Measurements from ENCODE around the gene GPHA2. TPM values are rescaled to one million over a fixed set of nuclear protein-coding genes. Genes with fewer than 3 reads are reported as not detected.

GPHA2 gene
- polyA plus RNA-seq, 1 donor from 2014 or later: not detected

DNA sequence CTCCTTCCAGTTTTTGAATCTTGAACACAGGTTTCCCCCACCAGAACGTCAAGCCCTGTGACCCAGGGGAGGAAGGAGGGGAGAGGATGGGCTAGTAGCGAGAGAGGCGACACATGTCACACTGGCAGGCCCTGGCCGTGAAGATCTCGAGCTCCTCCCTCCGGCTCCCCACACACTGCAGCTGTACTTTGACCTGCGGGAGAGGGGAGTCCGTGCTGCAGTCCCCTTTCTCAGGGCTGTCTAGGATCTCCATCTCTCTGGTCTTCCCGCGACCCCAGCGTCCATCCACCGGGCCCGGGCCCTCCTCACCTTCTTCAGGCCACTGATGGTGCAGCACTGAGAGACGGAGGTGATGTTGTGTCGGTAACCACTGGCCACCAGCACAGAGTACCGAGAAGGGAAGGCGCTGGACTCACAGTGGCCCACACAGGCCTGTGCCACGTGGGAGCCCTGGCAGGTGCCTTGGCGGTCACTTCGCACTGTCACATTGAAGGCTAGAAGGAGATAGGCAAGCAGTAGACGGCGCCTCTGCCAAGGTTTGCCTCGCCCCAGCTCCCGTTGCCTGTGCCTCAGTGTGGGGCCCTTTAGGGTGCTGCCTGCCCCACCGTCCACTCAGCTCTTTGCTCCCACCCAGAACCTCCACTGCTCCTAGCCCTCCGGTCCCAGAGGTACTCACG lies 873 bp downstream of the GPHA2 start:
- no peaks in the 10 kb centered on the region for H3K9me2 ChIP-seq (ENCODE audit: insufficient read depth, low read length)
- no peaks in the 10 kb centered on the region for H3K27me3 ChIP-seq (ENCODE audit: insufficient read depth, low read depth, low read length)
- no peak overlapping the region for H3K27ac ChIP-seq (ENCODE audit: low read length)
- H4K20me1 ChIP-seq (ENCODE audit: insufficient read depth): no peaks in the 10 kb centered on the region
- no peaks in the 10 kb centered on the region for H3F3A ChIP-seq (ENCODE audit: insufficient read depth, low read length, poor library complexity, severe bottlenecking)
- no peak overlapping the region for H3K9ac ChIP-seq (ENCODE audit: low read length)
- H3K4me3 ChIP-seq (ENCODE audit: low read length): no peak overlapping the region
- H2AFZ ChIP-seq (ENCODE audit: low read depth, low read length): no peak overlapping the region
- no peaks in the 10 kb centered on the region for H3K9me3 ChIP-seq (ENCODE audit: low read length)
- peaks cover 3% of the 10 kb centered on the region for H3K36me3 ChIP-seq (ENCODE audit: insufficient read depth, low read length)
- H3K79me2 ChIP-seq (replicated peaks; ENCODE audit: insufficient read depth, low read length): no peaks in the 10 kb centered on the region
- TF ChIP-seq EZH2 (IDR thresholded peaks at IDR 0.05; ENCODE audit: borderline replicate concordance, insufficient read depth, low read length, poor library complexity, severe bottlenecking): no peak
- TF ChIP-seq, protein P1, sequence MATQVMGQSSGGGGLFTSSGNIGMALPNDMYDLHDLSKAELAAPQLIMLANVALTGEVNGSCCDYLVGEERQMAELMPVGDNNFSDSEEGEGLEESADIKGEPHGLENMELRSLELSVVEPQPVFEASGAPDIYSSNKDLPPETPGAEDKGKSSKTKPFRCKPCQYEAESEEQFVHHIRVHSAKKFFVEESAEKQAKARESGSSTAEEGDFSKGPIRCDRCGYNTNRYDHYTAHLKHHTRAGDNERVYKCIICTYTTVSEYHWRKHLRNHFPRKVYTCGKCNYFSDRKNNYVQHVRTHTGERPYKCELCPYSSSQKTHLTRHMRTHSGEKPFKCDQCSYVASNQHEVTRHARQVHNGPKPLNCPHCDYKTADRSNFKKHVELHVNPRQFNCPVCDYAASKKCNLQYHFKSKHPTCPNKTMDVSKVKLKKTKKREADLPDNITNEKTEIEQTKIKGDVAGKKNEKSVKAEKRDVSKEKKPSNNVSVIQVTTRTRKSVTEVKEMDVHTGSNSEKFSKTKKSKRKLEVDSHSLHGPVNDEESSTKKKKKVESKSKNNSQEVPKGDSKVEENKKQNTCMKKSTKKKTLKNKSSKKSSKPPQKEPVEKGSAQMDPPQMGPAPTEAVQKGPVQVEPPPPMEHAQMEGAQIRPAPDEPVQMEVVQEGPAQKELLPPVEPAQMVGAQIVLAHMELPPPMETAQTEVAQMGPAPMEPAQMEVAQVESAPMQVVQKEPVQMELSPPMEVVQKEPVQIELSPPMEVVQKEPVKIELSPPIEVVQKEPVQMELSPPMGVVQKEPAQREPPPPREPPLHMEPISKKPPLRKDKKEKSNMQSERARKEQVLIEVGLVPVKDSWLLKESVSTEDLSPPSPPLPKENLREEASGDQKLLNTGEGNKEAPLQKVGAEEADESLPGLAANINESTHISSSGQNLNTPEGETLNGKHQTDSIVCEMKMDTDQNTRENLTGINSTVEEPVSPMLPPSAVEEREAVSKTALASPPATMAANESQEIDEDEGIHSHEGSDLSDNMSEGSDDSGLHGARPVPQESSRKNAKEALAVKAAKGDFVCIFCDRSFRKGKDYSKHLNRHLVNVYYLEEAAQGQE (IDR thresholded peaks at IDR 0.05; ENCODE audit: borderline replicate concordance): no peak
- no peak for TF ChIP-seq MXI1 (conservative IDR thresholded peaks at IDR 0.05; ENCODE audit: poor library complexity, severe bottlenecking)
- TF ChIP-seq RAD21 (conservative IDR thresholded peaks at IDR 0.05): no peak
- no peak for TF ChIP-seq TAF1 (IDR thresholded peaks at IDR 0.05; ENCODE audit: low read depth)
- TF ChIP-seq SMC3 (conservative IDR thresholded peaks at IDR 0.05; ENCODE audit: poor library complexity): no peak
- TF ChIP-seq, protein P2, sequence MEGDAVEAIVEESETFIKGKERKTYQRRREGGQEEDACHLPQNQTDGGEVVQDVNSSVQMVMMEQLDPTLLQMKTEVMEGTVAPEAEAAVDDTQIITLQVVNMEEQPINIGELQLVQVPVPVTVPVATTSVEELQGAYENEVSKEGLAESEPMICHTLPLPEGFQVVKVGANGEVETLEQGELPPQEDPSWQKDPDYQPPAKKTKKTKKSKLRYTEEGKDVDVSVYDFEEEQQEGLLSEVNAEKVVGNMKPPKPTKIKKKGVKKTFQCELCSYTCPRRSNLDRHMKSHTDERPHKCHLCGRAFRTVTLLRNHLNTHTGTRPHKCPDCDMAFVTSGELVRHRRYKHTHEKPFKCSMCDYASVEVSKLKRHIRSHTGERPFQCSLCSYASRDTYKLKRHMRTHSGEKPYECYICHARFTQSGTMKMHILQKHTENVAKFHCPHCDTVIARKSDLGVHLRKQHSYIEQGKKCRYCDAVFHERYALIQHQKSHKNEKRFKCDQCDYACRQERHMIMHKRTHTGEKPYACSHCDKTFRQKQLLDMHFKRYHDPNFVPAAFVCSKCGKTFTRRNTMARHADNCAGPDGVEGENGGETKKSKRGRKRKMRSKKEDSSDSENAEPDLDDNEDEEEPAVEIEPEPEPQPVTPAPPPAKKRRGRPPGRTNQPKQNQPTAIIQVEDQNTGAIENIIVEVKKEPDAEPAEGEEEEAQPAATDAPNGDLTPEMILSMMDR (IDR thresholded peaks at IDR 0.05; ENCODE audit: poor library complexity, severe bottlenecking): no peak
- no peak for TF ChIP-seq EP300 (conservative IDR thresholded peaks at IDR 0.05; ENCODE audit: poor library complexity, severe bottlenecking)
- TF ChIP-seq POLR2AphosphoS5 (IDR thresholded peaks at IDR 0.05): no peak
- no peak overlapping the region for H3K4me2 ChIP-seq (ENCODE audit: low read length)

DNA sequence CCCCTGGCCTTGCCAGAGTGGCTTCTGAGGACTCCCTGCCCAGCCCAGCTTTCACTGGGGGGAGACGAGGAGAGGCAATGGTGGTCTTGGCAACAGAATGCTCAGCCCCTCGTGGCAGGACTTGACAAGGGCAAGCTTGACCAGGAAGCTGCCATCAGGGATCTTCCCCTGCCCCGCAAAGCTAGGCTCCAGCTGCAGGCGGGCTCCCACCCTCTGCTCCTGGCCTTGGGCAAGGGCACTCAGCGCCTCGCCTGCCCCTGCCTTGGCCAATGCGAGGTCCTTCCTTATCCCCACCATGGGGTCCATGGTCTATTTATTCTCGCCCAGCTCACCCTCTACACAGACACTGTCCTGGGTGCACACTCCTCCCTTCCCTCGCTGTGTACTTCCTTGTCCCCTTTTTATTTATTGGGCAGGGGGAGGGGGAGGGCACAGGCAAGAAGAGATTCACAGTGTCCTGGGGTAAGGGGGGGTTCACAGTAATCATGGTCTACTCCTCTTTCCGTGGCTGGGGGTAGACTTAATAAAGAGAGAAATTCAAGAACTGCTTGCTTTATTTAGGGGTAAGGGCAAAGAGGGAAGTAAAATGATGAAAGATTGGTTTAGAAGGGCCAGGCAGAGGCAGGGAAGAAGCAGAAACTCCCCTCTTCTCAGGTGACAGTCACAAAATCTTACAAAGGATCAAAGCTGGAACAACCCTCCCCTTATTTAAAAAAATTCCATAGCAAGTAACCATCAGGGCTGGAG lies 1.6 kb downstream of the GPHA2 start:
- H3K36me3 ChIP-seq (ENCODE audit: insufficient read depth, low read length): peaks cover 3% of the 10 kb centered on the region
- H3K9me3 ChIP-seq (ENCODE audit: low read length): no peaks in the 10 kb centered on the region
- no peaks in the 10 kb centered on the region for H3K79me2 ChIP-seq (replicated peaks; ENCODE audit: insufficient read depth, low read length)

More for the DNA sequence above, 1.6 kb downstream of the GPHA2 start:
- Histone ChIP-seq H3K9ac (ENCODE audit: low read length) (no peak overlapping the region), H3K27me3 (ENCODE audit: insufficient read depth, low read depth, low read length) (no peaks in the 10 kb centered on the region), H4K20me1 (ENCODE audit: insufficient read depth) (no peaks in the 10 kb centered on the region), H3F3A (ENCODE audit: insufficient read depth, low read length, poor library complexity, severe bottlenecking) (no peaks in the 10 kb centered on the region), H2AFZ (ENCODE audit: low read depth, low read length) (no peak overlapping the region), H3K4me3 (ENCODE audit: low read length) (no peak overlapping the region), H3K4me2 (ENCODE audit: low read length) (no peak overlapping the region), H3K9me2 (ENCODE audit: insufficient read depth, low read length) (no peaks in the 10 kb centered on the region), H3K27ac (ENCODE audit: low read length) (no peak overlapping the region)
- TF ChIP-seq RAD21 (conservative IDR thresholded peaks at IDR 0.05): no peak
